D721Med (cell line): ENCODE data around the gene CPSF4L.
A peak's percentile ranks its signal among the peaks of the same experiment; 100 is the strongest.

ENCODE experiments used
- DNase-seq: peaks from one replicate; pipeline ENCODE4 v3.0.0; 2011; ENCODE audit warnings: low spot score; ENCODE audit not compliant: insufficient read length
- FAIRE-seq: peaks from 2 replicates; lab custom pipeline; 2011; peaks lifted over from hg19 to GRCh38; lab: Jason Lieb, UNC
- TF ChIP-seq, protein P1 (sequence below): IDR thresholded peaks from 2 replicates; pipeline ENCODE4 v1.5.1; 2012; ENCODE audit warnings: mild to moderate bottlenecking, control low read depth; ENCODE audit not compliant: insufficient read depth; ENCODE audit errors: missing control alignments

Gene CPSF4L

DNA sequence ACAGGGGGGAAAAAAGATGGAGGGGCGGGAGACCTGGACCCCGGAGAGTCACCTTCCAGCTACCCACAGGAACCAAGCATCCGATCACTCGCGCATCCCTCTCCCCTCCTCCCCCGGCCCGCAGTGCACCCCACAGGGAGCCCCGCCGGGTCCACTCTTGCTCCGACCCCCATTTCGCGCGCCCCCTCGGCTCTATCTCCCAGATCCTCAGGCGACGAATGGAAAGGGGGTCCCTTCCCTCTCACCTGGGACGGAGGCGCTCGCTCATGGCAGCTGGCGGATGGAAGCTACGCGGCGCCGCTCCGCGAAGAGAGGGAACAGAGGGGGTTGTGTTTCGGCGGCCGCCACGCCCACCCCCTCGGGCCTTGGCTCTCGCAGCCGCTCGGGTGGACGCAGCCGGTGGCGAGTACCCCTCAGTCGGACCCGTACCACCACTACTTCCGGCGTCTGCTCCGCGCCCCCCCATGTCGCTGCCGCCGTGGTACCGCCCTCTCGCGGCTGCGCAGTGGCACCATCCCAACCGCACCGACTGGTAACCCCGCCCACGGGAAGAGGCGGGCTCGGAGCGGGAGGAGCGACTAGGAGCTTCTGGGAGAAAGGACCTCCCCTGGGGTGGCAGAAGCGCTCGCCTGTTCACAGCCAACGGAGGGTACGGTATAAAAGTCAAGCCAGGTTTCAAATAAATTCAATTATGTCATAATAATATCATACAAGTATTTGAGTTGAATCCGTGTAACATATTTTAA lies 29.7 kb downstream of the CPSF4L start:
- DNase-seq (peak; percentile 88), FAIRE-seq (no peak)
- TF ChIP-seq, protein P1, sequence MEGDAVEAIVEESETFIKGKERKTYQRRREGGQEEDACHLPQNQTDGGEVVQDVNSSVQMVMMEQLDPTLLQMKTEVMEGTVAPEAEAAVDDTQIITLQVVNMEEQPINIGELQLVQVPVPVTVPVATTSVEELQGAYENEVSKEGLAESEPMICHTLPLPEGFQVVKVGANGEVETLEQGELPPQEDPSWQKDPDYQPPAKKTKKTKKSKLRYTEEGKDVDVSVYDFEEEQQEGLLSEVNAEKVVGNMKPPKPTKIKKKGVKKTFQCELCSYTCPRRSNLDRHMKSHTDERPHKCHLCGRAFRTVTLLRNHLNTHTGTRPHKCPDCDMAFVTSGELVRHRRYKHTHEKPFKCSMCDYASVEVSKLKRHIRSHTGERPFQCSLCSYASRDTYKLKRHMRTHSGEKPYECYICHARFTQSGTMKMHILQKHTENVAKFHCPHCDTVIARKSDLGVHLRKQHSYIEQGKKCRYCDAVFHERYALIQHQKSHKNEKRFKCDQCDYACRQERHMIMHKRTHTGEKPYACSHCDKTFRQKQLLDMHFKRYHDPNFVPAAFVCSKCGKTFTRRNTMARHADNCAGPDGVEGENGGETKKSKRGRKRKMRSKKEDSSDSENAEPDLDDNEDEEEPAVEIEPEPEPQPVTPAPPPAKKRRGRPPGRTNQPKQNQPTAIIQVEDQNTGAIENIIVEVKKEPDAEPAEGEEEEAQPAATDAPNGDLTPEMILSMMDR: peak; percentile 7

DNA sequence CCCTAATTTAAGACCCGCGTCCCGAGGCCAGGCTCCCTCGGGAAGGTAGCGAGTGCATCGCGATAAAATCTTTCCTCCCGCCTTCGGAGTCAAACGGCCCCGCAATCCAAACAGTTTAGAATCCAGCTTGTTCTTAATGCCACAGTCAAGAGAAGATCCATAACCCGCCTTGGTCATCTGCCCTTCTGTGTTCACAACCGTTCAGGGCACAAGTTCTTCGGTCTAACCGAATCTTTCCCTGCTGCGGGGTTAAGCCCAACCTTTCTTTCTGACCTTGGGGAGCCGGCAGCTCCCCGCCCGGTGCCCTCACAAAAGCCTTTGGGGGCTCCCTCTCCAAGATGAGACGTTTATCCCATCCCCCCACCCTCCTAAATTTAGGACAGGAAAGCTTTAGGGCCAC lies 30.3 kb downstream of the CPSF4L start:
- TF ChIP-seq, protein P1: no peak
- DNase-seq (no peak), FAIRE-seq (no peak)

DNA sequence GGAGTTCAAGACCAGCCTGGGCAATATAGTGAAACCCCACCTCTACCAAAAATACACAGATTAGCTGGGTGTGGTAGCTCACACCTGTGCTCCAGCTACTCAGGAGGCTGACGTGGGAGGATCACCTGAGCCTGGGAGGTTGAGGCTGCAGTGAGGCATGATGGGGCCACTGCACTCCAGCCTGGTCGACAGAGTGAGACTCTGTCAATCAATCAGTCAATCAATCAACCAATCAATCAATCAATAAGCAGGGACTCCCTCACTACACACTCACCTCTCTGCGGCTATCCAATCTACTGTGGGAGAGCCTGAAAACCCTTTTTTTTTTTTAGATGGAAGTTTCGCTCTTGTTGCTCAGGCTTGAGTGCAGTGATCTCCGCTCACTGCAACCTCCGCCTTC lies 31.6 kb downstream of the CPSF4L start:
- no peak for DNase-seq
- no peak for FAIRE-seq
- TF ChIP-seq, protein P1: no peak

DNA sequence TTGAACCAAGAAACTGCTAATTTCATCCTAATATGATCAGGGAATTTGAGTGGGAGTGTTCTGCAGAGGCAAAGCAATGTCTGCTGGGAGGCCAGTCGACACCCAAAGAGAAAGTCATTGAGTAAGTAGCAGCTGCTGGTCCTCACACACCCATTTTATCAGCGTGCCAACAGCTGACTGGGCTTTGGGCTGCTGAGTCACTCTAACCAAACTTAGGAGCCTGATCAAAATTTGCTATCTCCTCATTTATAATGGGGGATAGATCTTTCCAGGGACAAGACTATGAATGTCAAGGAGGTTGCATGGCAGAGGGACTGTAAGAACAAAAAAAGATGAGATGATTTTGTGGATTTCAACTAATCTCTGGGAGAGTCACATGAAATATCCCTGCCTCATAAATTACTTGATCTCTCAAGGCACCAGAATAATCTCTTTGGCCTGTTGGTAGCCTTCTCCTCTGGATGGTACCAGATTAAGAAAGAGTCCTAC lies 32.9 kb downstream of the CPSF4L start:
- TF ChIP-seq, protein P1: no peak
- FAIRE-seq (no peak), DNase-seq (no peak)

DNA sequence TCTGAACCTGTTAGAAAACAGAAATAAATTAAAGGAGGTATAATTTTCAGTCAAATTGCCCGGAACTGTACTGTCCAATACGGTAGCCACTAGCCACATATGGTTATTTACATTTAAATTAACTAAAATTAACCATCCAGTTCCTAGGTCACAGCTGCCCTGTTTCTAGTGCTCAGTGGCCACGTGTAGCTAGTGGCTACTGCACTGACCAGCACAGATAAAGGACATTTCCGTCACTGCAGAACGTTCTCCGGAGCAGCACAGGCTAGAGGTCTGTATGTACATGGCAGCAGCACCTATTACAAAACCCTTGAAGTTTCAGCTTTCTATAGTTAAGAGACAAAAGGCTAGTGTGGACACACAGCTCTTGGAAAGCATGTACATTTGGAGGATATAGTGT lies 33.7 kb downstream of the CPSF4L start:
- FAIRE-seq: no peak
- TF ChIP-seq, protein P1: no peak
- DNase-seq: no peak

DNA sequence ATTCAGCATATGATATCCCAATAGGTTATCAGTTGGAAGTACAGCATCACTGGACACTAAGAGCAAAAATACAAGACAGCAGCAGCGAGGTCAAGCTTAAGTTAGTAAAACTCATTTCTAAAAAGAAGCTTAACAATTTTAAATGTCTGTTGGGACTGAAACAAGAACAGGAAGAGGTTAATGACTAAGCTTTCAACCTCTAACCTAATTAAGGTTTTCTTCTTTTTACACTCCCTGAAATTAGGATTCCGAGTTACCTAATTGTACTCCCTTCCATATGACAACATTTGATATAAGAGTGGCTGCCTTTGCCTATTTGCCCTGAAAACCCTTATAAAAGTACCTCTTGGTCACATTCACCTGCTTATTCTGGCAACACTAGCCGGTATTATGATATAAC lies 34.3 kb downstream of the CPSF4L start:
- FAIRE-seq (no peak), DNase-seq (no peak)
- TF ChIP-seq, protein P1: no peak

DNA sequence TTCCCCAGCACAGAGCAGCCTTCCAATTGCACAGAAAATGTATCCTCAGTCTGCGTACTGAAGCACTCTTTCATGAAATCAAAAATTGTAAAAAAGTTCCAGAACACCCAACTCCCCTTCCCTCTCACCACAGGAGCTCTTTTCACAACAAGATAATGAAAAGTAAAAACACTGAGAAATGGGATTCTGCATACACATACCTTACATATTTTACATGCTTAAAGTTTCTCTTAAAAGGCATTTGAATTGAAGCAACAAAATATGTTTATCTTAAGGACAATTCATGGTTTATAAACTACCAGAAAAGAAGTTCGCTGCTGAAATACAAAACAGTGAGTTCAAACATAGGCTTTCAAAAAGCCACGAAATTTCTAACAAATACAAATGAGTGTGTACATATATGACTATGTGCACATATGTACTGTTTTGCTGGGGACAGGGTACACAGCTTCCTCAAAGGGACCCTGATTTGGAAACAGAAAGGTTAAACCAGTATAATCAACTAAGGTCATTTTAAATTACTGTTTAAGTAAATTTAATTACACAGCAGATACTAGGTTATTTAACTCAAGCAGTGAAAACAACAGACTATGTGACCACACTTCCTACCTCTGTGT lies 35.0 kb downstream of the CPSF4L start:
- TF ChIP-seq, protein P1: no peak
- DNase-seq (no peak), FAIRE-seq (no peak)
